Testis (tissue), 3 donors: ENCODE measurements around the gene EXPH5. TPM values are rescaled to one million over a fixed set of nuclear protein-coding genes. Genes with fewer than 3 reads are reported as not detected.

ENCODE experiments used
- DNase-seq: peaks from one replicate; pipeline ENCODE4 v3.0.0-alpha.2; 2019
- H3K27ac ChIP-seq, 2 donors: fragments of 200-600 bp; sonication (generic); one replicate each; pipeline ENCODE4 v1.5.1; 2019
- H3K27me3 ChIP-seq: fragments of 200-600 bp; sonication (generic); one replicate; pipeline ENCODE4 v1.5.1; 2019
- H3K36me3 ChIP-seq: fragments of 200-600 bp; sonication (generic); one replicate; pipeline ENCODE4 v1.5.1; 2017; ENCODE audit warnings: low read depth; ENCODE audit errors: missing control alignments
- H3K4me1 ChIP-seq: fragments of 200-600 bp; sonication (generic); one replicate; pipeline ENCODE4 v1.5.1; 2019
- H3K4me3 ChIP-seq, 2 donors: fragments of 200-600 bp; sonication (generic); one replicate each; pipeline ENCODE4 v1.5.1; 2017 to 2019
- H3K9me3 ChIP-seq: fragments of 200-600 bp; sonication (generic); one replicate; pipeline ENCODE4 v1.5.1; 2017
- CTCF ChIP-seq, 3 experiments: fragments of 450-650 bp in 2 of 3; fragments of 200-600 bp in 1 of 3; sonication (generic) in 1 of 3; IDR thresholded peaks; one replicate each; pipeline ENCODE4 v1.5.1; 2016 to 2019; ENCODE audit warnings: antibody characterized with exemption in 3 of 3, mild to moderate bottlenecking in 2 of 3, moderate library complexity in 1 of 3
- POLR2A ChIP-seq: fragments of 450-650 bp; IDR thresholded peaks from one replicate; pipeline ENCODE4 v1.6.1; 2017; ENCODE audit warnings: antibody characterized with exemption, mild to moderate bottlenecking, moderate library complexity
- WGBS, 2 donors: methylation state at CpG; one replicate each; pipeline ENCODE4 v1.1.5; 2018; 5-methylcytosine and 5-hydroxymethylcytosine counted together
- intact Hi-C: fragments of 100-400 bp; cut with DNase I; formaldehyde crosslinking; loops from one replicate; pipeline ENCODE4 v1.15.1; 2023; ENCODE audit warnings: low total_unique reads
- polyA plus RNA-seq: library from polyadenylated mRNA; stranded (reverse); fragments of 350-450 nt; fragmentation: Illumina TruSeq; extraction: RNeasy Lipid Tissue Mini Kit (QIAGEN cat#74804); gene quantifications from one replicate; pipeline ENCODE4 v1.2.3, GENCODE V29; 2014; ENCODE audit warnings: low read depth, low replicate concordance; ENCODE audit not compliant: insufficient read depth
- total RNA-seq, 2 donors: library from RNA; depleted of rRNA; stranded (reverse); fragments of >200 nt; gene quantifications; one replicate each; pipeline ENCODE4 v1.2.3, GENCODE V29; 2016

EXPH5 gene
- total and polyA plus RNA-seq, 3 donors from 2014 or later = 0.62 to 1.3 (median 0.71) TPM

- Histone ChIP-seq H3K27me3 (no peaks in the 10 kb centered on the region), H3K9me3 (no peaks in the 10 kb centered on the region), H3K4me1 (no peaks in the 10 kb centered on the region), H3K36me3 (no peaks in the 10 kb centered on the region), H3K4me3 (no peak overlapping the region), H3K27ac (no peak overlapping the region)
- intact Hi-C loops = no loop called here
- TF ChIP-seq CTCF (IDR thresholded peaks at IDR 0.05) (no peak), POLR2A (no peak)
- WGBS, 2 donors = 79 to 85% methylated on average over 5 of the region's 5 CpGs
- DNase-seq = no peak
Observed at GRCh38 chr11:108545909-108546501, 47.6 kb downstream of the EXPH5 start.

- Histone ChIP-seq H3K9me3 (no peaks in the 10 kb centered on the region), H3K4me1 (no peaks in the 10 kb centered on the region), H3K27ac (no peak overlapping the region), H3K4me3 (no peak overlapping the region), H3K27me3 (no peaks in the 10 kb centered on the region), H3K36me3 (no peaks in the 10 kb centered on the region)
- intact Hi-C loops = no loop called here
- TF ChIP-seq POLR2A (no peak), CTCF (IDR thresholded peaks at IDR 0.05) (no peak)
- WGBS, 2 donors = 78 to 91% methylated on average over 5 of the region's 5 CpGs
- no peak for DNase-seq
Observed at GRCh38 chr11:108543316-108543964, 50.1 kb downstream of the EXPH5 start.

- TF ChIP-seq POLR2A = no peak
- no peak for TF ChIP-seq CTCF (IDR thresholded peaks at IDR 0.05)
- no peaks in the 10 kb centered on the region for H3K4me1 ChIP-seq
- H3K27me3 ChIP-seq = no peaks in the 10 kb centered on the region
- H3K27ac ChIP-seq = no peak overlapping the region
- H3K9me3 ChIP-seq = no peaks in the 10 kb centered on the region
- H3K36me3 ChIP-seq = no peaks in the 10 kb centered on the region
- no peak overlapping the region for H3K4me3 ChIP-seq
- no peak for DNase-seq
- intact Hi-C loops = no loop called here
Observed at GRCh38 chr11:108541531-108541930, 52.0 kb downstream of the EXPH5 start.

- Histone ChIP-seq H3K9me3 (no peaks in the 10 kb centered on the region), H3K27me3 (no peaks in the 10 kb centered on the region), H3K36me3 (no peaks in the 10 kb centered on the region), H3K4me3 (no peak overlapping the region), H3K27ac (no peak overlapping the region), H3K4me1 (no peaks in the 10 kb centered on the region)
- TF ChIP-seq CTCF (IDR thresholded peaks at IDR 0.05) (no peak), POLR2A (no peak)
- DNase-seq = no peak
- intact Hi-C loops = no loop called here
- WGBS, 2 donors = 86 to 88% methylated on average over 4 of the region's 4 CpGs
Observed at GRCh38 chr11:108538502-108538901, 55.1 kb downstream of the EXPH5 start.

GRCh38 chr11:108538022-108538424 lies 55.5 kb downstream of the EXPH5 start:
- Histone ChIP-seq H3K36me3 (no peaks in the 10 kb centered on the region), H3K27ac (no peak overlapping the region), H3K4me3 (no peak overlapping the region), H3K27me3 (no peaks in the 10 kb centered on the region), H3K4me1 (no peaks in the 10 kb centered on the region), H3K9me3 (no peaks in the 10 kb centered on the region)
- DNase-seq = no peak
- intact Hi-C loops = no loop called here
- 54 to 60% methylated on average over 8 of the region's 8 CpGs for WGBS, 2 donors
- no peak for TF ChIP-seq POLR2A
- TF ChIP-seq CTCF (IDR thresholded peaks at IDR 0.05) = no peak
